Muscle of back (tissue), 11 donors: ENCODE data around the gene NCOA4. TPM values are rescaled to one million over a fixed set of nuclear protein-coding genes. Genes with fewer than 3 reads are reported as not detected.
"Not testable (repeated sequence)": the region's sequence is repeated elsewhere in the genome, so short reads cannot be mapped to it uniquely, and the experiment has no call there.

ENCODE experiments used
- DNase-seq, 3 donors: peaks; one replicate each; pipeline versions ENCODE4 v3.0.0 to v3.0.0-alpha.2; 2013
- polyA plus RNA-seq, 10 donors: library from polyadenylated mRNA; unstranded; fragments of 120-200 nt; gene quantifications; one replicate each; pipeline ENCODE4 v1.2.1, GENCODE V29; 2013; ENCODE audit not compliant: insufficient read length in 10 of 10

The NCOA4 gene
- polyA plus RNA-seq, 10 donors = 108 to 185 (median 132) TPM

GRCh38 chr10:46053534-46054434 is 23.4 kb upstream of the NCOA4 start:
- no peak for DNase-seq

GRCh38 chr10:46052791-46053375 is 22.5 kb upstream of the NCOA4 start:
- no peak for DNase-seq

- DNase-seq = no peak
Observed at GRCh38 chr10:46052057-46052790, 21.8 kb upstream of the NCOA4 start.

- DNase-seq = peak in 2 of 3 donors; percentile 2 to 36
Observed at GRCh38 chr10:46050941-46051623, 20.7 kb upstream of the NCOA4 start.

- not testable (repeated sequence) for DNase-seq
Observed at GRCh38 chr10:46049497-46049831, 19.0 kb upstream of the NCOA4 start.

- no peak for DNase-seq
Observed at GRCh38 chr10:46048152-46048551, 17.7 kb upstream of the NCOA4 start.

GRCh38 chr10:46046261-46046660 is 15.8 kb upstream of the NCOA4 start, which contains the start of gene MSMB:
Gene MSMB, minus strand, starts transcription at chr10:46046269. Its CDS starts 32 bp downstream, at chr10:46046237.
- DNase-seq = no peak

- DNase-seq = no peak
Observed at GRCh38 chr10:46042527-46042926, 12.1 kb upstream of the NCOA4 start.

GRCh38 chr10:46040004-46040403 is 9.6 kb upstream of the NCOA4 start:
- no peak for DNase-seq

GRCh38 chr10:46037107-46037825 is 6.8 kb upstream of the NCOA4 start:
- DNase-seq = no peak

- DNase-seq = no peak
Observed at GRCh38 chr10:46035923-46036849, 5.8 kb upstream of the NCOA4 start.

- peak in 1 of 3 donors; percentile 44 for DNase-seq
Observed at GRCh38 chr10:46033602-46034011, 3.2 kb upstream of the NCOA4 start.

- no peak for DNase-seq
Observed at GRCh38 chr10:46031648-46032532, 1.5 kb upstream of the NCOA4 start.

GRCh38 chr10:46029461-46030030 is 877 bp downstream of the NCOA4 start:
- DNase-seq = no peak

- DNase-seq = peak in 2 of 3 donors; percentile 18 to 56
Observed at GRCh38 chr10:46028584-46029460, 1.6 kb downstream of the NCOA4 start.

GRCh38 chr10:46026106-46026505 is 4.3 kb downstream of the NCOA4 start:
- DNase-seq = no peak

- DNase-seq = no peak
Observed at GRCh38 chr10:46025406-46025805, 5.0 kb downstream of the NCOA4 start.

- DNase-seq = no peak
Observed at GRCh38 chr10:46024948-46025347, 5.5 kb downstream of the NCOA4 start.
